Omental fat pad (tissue), 4 donors: ENCODE measurements around the gene ZNF527. TPM values are rescaled to one million over a fixed set of nuclear protein-coding genes. Genes with fewer than 3 reads are reported as not detected.

Experiments
- ATAC-seq: fragments of 150-250 bp; one replicate; pipeline ENCODE4 v1.9.1; 2016; ENCODE audit warnings: mild to moderate bottlenecking, moderate library complexity; ENCODE audit not compliant: low FRiP score
- DNase-seq: peaks from one replicate; pipeline ENCODE4 v3.0.0-alpha.2; 2019; ENCODE audit warnings: low spot score
- total RNA-seq, 4 donors: library from RNA; depleted of rRNA; stranded (reverse); fragments of >200 nt; gene quantifications; one replicate each; pipeline ENCODE4 v1.1.0, GENCODE V29; 2016
- TF ChIP-seq, protein P1 (sequence below), 3 donors: fragments of 450-650 bp; IDR thresholded peaks; one replicate each; pipeline ENCODE4 v1.5.1; 2016 to 2017; ENCODE audit warnings: antibody characterized with exemption in 3 of 3, mild to moderate bottlenecking in 3 of 3, moderate library complexity in 2 of 3

ZNF527 gene
- total RNA-seq, result 1 to 10 TPM; 3.7 to 7.4 (median 4.6) TPM

DNA sequence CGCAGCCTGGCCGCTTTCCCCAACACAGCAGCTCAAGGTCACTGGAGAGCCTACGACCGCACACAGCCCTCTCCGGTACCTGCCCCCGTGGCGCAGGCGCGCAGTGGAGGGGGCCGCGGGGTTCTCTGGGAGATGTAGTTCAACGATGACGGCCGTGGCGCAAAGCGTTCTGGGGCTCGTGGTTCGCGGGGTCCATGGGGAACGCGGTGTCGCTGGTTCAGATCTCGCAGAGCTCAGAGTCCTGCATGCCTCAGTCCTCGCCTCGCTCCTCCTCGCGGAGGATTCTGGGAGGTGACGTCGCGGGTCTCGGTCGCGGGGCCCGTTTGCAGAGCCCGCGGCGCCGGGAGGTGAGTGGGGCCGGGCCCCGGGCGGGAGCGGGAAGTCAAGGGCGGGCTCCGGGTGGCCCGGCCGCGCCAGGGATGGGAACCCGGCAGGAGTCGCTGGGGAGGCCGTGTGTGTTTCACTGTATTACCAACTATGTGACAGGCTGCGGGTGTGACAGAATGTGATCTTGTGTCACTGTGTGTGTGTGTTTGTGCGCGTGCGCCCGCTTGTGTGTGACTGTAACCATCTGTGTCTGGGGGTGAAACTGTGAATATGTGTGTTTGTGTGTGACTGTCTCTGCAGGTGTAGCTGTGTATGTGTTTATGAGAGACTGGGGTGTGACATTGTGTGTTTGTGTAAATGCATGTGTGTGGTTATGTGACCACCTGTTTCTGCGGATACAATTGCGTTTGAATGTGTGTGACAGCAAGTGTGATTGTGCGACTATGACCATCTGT is at the start of gene ZNF527:
ZNF527 (plus strand) TSS at position 220 of the 782 bp plus-strand sequence. CDS start 3,100 bp downstream, outside the sequence.
- DNase-seq (peak; percentile 87), ATAC-seq (peak; percentile 99)
- TF ChIP-seq, protein P1, sequence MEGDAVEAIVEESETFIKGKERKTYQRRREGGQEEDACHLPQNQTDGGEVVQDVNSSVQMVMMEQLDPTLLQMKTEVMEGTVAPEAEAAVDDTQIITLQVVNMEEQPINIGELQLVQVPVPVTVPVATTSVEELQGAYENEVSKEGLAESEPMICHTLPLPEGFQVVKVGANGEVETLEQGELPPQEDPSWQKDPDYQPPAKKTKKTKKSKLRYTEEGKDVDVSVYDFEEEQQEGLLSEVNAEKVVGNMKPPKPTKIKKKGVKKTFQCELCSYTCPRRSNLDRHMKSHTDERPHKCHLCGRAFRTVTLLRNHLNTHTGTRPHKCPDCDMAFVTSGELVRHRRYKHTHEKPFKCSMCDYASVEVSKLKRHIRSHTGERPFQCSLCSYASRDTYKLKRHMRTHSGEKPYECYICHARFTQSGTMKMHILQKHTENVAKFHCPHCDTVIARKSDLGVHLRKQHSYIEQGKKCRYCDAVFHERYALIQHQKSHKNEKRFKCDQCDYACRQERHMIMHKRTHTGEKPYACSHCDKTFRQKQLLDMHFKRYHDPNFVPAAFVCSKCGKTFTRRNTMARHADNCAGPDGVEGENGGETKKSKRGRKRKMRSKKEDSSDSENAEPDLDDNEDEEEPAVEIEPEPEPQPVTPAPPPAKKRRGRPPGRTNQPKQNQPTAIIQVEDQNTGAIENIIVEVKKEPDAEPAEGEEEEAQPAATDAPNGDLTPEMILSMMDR (IDR thresholded peaks at IDR 0.05), result no peak

DNA sequence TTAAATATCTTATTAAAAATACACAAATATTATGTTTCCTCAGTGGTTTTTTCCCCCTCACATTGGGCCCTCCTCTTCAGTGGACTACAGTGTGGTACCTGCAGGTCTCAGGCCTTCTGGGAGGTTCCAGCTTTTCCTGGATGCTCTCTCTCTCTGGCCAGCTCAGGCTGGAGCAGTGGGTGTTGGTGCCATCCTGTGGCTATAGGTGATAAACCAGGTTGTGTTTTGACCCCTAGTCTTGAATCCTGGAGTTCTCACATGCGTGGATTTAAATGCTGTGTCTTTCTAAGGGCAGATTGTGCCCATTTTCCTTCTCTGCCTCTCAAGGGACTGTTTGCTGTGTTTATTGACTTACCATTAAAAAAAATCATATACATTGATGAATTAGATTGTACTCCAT is 41.2 kb upstream of the ZNF527 start:
- TF ChIP-seq, protein P1 (IDR thresholded peaks at IDR 0.05), result no peak
- DNase-seq, result no peak
- ATAC-seq, result no peak

DNA sequence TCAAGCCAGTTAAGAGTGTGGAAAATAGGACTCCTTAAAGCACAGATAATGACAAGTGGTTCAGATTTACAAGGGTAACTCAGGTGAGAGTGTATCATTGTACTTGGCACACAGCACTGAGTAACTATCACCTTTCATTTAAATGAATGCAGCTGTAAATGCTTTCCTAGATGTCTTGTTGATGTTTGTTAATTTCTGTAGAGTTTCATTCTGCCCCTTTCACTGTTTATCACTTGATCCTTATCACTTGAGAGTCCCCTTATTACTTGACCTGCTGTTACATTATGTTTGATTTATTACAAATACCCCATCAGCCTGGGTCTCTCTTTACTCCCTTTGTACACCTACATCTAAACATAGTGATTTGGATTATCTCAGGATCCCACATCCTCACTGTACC is 38.1 kb upstream of the ZNF527 start:
- ATAC-seq (no peak), DNase-seq (no peak)
- TF ChIP-seq, protein P1 (IDR thresholded peaks at IDR 0.05), result no peak

DNA sequence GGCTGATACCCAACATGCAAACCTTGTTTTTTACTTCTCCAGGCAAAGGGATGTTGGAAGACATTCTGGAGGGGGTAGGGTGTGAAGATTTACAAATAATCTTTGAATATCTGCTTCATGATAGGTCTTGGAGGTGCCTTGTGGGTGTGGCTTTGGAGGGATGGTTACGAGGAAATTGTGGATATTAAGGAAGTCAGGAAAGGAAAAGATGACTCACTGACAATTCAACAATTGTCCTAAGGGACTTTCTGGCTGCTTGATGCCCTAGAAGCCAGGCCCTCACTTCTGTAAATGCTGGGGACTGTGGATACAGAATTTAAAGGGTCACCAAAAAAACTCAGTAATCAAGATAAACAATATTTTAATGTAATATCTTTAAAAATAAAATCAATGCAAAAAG is 37.4 kb upstream of the ZNF527 start:
- DNase-seq (no peak), ATAC-seq (no peak)
- TF ChIP-seq, protein P1 (IDR thresholded peaks at IDR 0.05), result no peak

DNA sequence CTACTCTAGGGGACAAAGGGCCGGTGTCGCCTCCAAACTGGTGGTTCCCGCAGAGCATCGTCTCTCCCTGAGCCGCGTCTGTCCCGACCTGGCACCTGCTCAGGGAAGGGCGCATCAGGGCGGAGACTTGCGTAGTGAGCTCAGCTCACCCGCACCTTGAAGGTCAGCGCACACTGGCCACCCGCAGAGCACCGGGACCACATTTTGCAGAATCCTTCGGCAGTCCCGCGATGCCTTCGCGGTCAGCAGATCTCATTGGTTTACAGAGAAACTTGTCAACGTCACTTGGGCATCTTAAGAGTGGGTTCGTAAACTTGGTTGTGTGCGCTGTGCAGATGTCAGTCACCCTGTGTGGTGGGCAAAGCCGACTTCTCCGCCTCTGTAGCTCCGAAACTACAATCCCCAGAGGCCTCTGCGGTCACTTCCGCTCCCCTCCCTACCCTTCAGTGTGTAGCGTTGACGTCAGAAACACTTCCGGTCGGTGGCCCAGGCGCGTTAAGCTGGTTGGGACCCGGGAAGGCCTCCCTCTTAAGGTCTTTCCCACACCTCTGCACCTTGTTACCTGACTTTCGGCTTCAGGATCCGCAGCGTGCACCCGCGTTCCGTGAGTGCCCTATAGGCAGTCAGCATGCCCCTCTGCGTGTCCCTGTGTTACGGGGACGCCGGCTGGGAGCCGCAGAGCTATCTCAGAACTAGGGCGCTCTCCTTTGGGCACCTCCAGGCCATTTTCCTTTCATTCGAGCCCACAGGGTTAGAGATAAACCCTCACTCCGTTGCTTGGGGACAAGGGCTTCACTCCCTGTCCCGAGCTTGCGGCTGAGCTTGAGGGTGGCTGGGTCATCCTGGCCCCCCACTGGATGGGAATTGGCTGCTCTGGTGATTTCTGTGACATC is 36.5 kb upstream of the ZNF527 start:
- TF ChIP-seq, protein P1 (IDR thresholded peaks at IDR 0.05), result no peak
- ATAC-seq, result peak; percentile 96
- peak; percentile 89 for DNase-seq

DNA sequence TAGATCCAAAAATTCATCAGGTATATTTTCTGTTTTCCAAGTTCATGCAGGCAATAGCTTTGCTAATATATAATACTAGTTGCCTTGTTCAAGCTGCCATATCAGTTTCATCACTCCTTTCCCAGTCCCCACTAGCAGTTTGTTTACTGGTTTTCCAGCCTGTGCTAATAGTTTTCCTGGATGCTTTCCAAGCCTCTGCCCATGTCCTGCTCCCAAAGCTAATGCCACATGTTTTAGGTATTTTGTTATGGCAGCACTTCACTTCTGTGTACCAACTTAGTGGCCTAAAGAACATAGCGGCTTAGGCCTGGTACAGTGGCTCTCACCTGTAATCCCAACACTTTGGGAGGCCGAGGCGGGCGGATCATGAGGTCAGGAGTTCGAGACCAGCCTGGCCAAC is 28.1 kb upstream of the ZNF527 start:
- no peak for DNase-seq
- no peak for ATAC-seq
- TF ChIP-seq, protein P1 (IDR thresholded peaks at IDR 0.05), result no peak
